Left ventricle myocardium inferior (tissue), 1 donor: ENCODE data around the gene FYB1. TPM values are rescaled to one million over a fixed set of nuclear protein-coding genes. Genes with fewer than 3 reads are reported as not detected.
A peak's percentile ranks its signal among the peaks of the same experiment; 100 is the strongest.

Source experiments
- DNase-seq: peaks from one replicate; pipeline ENCODE4 v3.0.0-alpha.2; 2020
- H3K27ac ChIP-seq: fragments of 200-600 bp; replicated peaks from 2 replicates; pipeline ENCODE4 v1.8.0; 2021
- H3K27me3 ChIP-seq: fragments of 200-600 bp; 2 replicates; pipeline ENCODE4 v1.8.0; 2021; ENCODE audit warnings: low read depth
- H3K36me3 ChIP-seq: fragments of 200-600 bp; 2 replicates; pipeline ENCODE4 v1.8.0; 2021
- H3K4me1 ChIP-seq: fragments of 200-600 bp; 2 replicates; pipeline ENCODE4 v1.8.0; 2021
- H3K4me3 ChIP-seq: fragments of 200-600 bp; 2 replicates; pipeline ENCODE4 v1.8.0; 2021; ENCODE audit warnings: mild to moderate bottlenecking, moderate library complexity
- H3K9me3 ChIP-seq: fragments of 200-600 bp; replicated peaks from 2 replicates; pipeline ENCODE4 v1.8.0; 2021
- intact Hi-C: fragments of 100-400 bp; cut with micrococcal nuclease; formaldehyde crosslinking; loops from one replicate; pipeline ENCODE4 v1.11.0; 2022
- total RNA-seq: library from RNA; stranded (reverse); fragmentation: NEBNext Ultra II Directional; extraction: Animal tissue kit (Norgen Biotek cat#: 25700); gene quantifications from one replicate; pipeline ENCODE4 v1.2.1, GENCODE V29; 2021
- TF ChIP-seq, protein P1 (sequence below): fragments of 200-600 bp; IDR thresholded peaks from 2 replicates; pipeline ENCODE4 v1.8.0; 2021; ENCODE audit warnings: antibody characterized with exemption, mild to moderate bottlenecking, borderline replicate concordance
- donor health status: DM: no; HTN: yes; CAD: no; lungs with severe emphysema.

The FYB1 gene
- total RNA-seq, 1 donor from 2014 or later, result 4.9 TPM

DNA sequence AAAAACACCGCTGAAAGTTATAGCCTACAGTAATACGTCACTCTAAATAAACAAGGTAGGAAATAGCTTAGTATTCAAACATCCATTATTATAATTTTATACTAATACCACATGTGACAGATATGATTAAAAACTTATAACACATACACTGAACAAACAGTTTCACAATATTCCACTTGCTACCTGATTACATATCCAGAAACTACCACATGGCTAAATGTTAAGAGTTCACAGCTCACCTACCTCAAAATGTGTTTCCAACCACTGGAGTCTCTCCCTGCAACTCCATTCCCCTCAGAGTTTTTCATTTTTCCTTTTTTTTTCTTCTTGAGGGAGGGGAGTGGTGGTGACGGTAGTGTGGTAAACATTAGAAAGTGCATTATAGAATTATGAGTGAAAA, 157.3 kb downstream of the FYB1 start:
- intact Hi-C loops, result no loop called here
- DNase-seq, result no peak
- Histone ChIP-seq H3K27ac (peak overlapping the region; percentile 37), H3K4me3 (peak overlapping the region; percentile 0), H3K9me3 (peaks cover 12% of the 10 kb centered on the region), H3K4me1 (peaks cover 98% of the 10 kb centered on the region), H3K27me3 (no peaks in the 10 kb centered on the region), H3K36me3 (peaks cover 13% of the 10 kb centered on the region)
- TF ChIP-seq, protein P1, sequence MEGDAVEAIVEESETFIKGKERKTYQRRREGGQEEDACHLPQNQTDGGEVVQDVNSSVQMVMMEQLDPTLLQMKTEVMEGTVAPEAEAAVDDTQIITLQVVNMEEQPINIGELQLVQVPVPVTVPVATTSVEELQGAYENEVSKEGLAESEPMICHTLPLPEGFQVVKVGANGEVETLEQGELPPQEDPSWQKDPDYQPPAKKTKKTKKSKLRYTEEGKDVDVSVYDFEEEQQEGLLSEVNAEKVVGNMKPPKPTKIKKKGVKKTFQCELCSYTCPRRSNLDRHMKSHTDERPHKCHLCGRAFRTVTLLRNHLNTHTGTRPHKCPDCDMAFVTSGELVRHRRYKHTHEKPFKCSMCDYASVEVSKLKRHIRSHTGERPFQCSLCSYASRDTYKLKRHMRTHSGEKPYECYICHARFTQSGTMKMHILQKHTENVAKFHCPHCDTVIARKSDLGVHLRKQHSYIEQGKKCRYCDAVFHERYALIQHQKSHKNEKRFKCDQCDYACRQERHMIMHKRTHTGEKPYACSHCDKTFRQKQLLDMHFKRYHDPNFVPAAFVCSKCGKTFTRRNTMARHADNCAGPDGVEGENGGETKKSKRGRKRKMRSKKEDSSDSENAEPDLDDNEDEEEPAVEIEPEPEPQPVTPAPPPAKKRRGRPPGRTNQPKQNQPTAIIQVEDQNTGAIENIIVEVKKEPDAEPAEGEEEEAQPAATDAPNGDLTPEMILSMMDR, result no peak

DNA sequence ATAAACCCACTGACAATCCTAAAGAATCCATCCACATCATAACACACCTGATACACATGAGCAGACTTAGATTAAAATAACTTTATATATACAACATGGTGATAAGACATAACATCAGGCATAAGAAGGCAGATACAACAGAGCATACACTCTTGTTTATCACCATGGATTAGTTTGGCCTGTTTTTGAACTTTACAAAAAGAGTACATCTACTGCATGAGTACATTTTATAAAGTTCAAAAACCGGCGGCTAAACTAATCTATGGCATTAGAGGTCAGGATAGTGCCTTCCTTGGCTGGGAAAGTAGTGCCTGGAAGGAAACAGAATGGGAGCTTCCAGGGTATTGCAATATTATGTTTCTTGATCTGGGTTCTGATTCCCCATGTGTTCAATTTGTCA, 160.3 kb downstream of the FYB1 start:
- Histone ChIP-seq H3K27ac (peak overlapping the region; percentile 48), H3K4me1 (peaks cover 100% of the 10 kb centered on the region), H3K4me3 (no peak overlapping the region), H3K9me3 (no peaks in the 10 kb centered on the region), H3K27me3 (no peaks in the 10 kb centered on the region), H3K36me3 (no peaks in the 10 kb centered on the region)
- TF ChIP-seq, protein P1, result no peak
- intact Hi-C loops, result no loop called here
- DNase-seq, result no peak

DNA sequence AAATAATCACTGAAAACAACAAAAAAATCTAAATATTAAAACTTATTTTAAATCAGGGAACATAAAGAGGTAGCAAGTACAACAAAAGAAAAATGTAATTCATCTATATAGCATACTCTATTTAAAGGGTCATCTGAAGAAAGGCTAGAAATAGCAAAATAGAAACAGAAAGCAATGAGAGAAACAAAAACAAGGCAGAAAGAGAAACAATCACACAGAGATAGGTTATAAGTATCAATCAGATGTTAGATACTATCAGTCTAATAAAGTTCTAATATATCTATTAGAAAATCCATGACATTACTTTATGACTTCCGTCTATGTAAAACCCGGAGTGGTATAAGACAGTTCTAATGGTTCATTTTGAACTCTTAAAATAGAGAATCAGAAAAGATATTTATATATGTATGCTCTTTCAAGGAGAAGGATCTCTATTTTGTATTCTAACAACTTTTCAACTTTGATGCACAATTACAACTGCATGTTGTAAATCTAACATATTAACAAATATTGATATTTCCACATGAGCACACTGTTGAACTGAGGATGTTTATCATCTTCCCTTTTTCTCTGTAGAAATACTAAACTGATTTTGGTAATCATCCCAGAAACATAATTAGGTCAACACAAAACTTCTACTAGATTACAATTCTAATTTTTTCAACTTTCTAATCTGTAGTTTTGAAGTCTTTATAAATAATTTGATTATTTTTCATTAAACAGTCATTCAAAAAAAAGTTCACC, 161.0 kb downstream of the FYB1 start:
- intact Hi-C loops, result no loop called here
- no peak for DNase-seq
- TF ChIP-seq, protein P1, result no peak
- H3K27me3 ChIP-seq, result no peaks in the 10 kb centered on the region
- H3K4me1 ChIP-seq, result peaks cover 96% of the 10 kb centered on the region
- H3K27ac ChIP-seq, result peak overlapping the region; percentile 52
- H3K9me3 ChIP-seq, result no peaks in the 10 kb centered on the region
- H3K4me3 ChIP-seq, result peak overlapping the region; percentile 50
- no peaks in the 10 kb centered on the region for H3K36me3 ChIP-seq

DNA sequence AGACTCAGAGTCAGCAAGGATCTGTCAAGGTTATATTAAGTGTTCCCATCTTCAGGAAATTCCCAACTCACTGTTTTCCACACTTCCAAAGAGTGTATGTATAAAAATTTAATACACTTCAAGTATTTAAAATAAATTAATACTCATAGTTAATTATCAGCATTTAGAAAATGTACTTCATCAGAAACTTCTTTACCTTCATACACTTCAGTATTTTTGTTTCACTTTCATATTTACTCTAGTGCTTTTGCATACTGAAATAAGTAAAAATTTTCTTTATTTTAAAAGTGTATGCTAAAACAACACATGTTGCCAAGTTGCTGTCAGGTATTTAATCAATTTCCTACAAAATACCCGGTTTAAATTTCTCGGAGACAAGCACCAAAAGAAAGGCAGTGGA, 161.6 kb downstream of the FYB1 start:
- TF ChIP-seq, protein P1, result no peak
- intact Hi-C loops, result no loop called here

DNA sequence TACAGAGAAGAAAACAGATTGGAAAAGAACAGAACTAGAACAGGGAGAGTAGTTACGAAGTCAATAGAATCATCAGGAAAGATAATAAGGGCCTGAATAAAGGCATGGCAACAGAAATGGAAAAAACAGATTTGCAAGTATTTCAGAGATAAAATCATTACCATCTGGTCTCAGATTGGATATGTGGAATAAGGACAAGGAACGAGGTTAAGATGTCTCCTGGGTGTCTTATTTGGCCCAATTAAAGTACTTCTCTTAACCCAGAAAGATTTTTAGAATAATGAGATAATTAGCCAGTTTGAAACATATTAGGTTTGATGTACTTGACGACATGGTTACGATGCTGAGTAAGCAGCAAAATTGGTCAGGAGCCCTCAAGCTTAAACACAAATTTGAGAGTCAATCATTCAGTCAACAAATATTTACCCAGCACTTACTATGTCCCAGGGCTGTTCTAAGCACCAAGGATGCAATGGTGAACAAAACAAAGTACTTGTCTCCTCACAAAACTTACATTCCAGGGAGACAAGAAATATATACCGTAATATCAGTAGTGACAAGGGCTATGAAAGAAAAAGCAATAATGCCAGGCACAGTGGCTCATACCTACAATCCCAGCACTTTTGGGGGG, 163.5 kb downstream of the FYB1 start:
- Histone ChIP-seq H3K9me3 (no peaks in the 10 kb centered on the region), H3K27me3 (no peaks in the 10 kb centered on the region), H3K36me3 (no peaks in the 10 kb centered on the region), H3K4me1 (peaks cover 81% of the 10 kb centered on the region), H3K4me3 (no peak overlapping the region), H3K27ac (peak overlapping the region; percentile 37)
- TF ChIP-seq, protein P1, result no peak
- intact Hi-C loops, result no loop called here
- no peak for DNase-seq

More for the DNA sequence above, 161.6 kb downstream of the FYB1 start:
- Histone ChIP-seq H3K9me3 (no peaks in the 10 kb centered on the region), H3K36me3 (no peaks in the 10 kb centered on the region), H3K27ac (peak overlapping the region; percentile 52), H3K4me1 (peaks cover 96% of the 10 kb centered on the region), H3K27me3 (no peaks in the 10 kb centered on the region), H3K4me3 (peak overlapping the region; percentile 50)
- DNase-seq, result no peak

Other genes with a start within 250 kb of the FYB1 start
- 35.0 TPM for gene RICTOR, start 145.2 kb downstream of the FYB1 start, total RNA-seq
- not detected for gene C9, start 144.9 kb upstream of the FYB1 start, total RNA-seq
- 28.5 TPM for gene DAB2, start 205.4 kb upstream of the FYB1 start, total RNA-seq